ENCODE results near the gene ARSB. TPM values are rescaled to one million over a fixed set of nuclear protein-coding genes. Genes with fewer than 3 reads are reported as not detected.
"Not testable (repeated sequence)": the region's sequence is repeated elsewhere in the genome, so short reads cannot be mapped to it uniquely, and the experiment has no call there.

Gene ARSB
- total RNA-seq, 1 donor from 2014 or later, result 32.4 TPM

- DNase-seq (ENCODE audit: low read depth), result no peak
Observed at GRCh38 chr5:78956901-78957300, 28.2 kb downstream of the ARSB start.

DNA sequence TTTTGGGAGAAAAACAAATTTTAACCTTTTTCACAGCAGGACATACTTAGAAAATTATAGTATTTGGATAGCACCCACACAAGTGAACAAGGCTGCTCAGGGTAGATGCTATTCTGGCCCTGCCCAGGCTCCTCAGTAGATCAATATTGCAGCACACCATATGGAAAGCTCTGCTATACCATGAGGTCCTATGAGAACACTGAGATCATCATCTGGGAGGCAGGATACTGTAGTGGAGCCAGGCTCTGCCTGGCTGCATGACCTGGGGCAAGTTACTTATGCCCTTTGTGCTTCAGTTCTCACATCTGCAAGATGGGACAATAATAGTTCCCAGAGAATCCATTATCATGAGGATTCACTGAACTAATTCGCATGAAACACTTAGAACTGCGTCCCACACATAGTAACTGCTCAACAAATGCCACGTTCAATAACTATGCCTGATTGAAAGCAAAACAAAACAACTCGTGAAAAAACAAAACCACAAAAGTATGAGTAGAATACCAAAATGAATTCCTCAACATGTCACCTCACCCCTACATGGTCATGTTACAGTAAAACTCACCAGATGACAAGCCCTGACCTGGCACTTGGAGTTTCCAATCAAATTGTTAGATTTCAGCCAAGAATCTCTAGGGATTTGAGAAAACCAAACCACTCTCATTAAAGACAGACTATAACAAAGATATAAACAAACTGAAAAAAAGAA lies 31.9 kb downstream of the ARSB start:
- peak; percentile 49 for DNase-seq (ENCODE audit: low read depth)

- no peak for DNase-seq (ENCODE audit: low read depth)
Observed at GRCh38 chr5:78930721-78931120, 54.4 kb downstream of the ARSB start.

GRCh38 chr5:78929833-78930232 lies 55.3 kb downstream of the ARSB start:
- no peak for DNase-seq (ENCODE audit: low read depth)

DNA sequence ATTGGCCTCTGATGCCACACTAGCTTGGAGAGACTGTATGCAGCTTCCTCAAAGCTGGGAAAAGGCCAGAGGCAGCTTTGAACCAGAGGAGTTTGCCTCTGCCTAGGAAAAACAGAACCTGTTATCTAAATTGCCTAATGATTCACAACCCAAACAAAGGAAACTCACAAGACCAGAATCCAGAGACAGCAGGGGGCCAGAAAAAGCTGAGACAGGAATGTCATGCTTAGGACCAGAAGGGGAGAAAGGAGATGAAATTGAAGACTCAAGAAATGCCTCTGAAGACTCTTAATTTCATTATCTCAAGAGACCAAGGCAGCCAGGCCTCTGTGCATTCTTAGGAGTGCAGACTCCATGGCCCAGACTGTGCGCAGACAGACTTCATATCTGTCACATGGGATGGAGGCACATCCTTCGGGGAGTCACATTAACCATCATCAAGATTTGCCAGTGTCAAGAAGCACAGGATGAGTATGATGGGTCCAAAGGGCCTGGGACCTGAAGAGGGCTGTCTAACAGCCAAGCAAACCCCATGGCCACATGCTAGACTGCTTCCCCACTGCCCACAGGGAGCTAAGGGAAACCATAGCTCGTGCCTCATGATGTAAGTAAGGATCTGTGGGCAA lies 57.3 kb downstream of the ARSB start:
- no peak for DNase-seq (ENCODE audit: low read depth)

GRCh38 chr5:78926252-78926651 lies 58.9 kb downstream of the ARSB start:
- DNase-seq (ENCODE audit: low read depth), result no peak

DNA sequence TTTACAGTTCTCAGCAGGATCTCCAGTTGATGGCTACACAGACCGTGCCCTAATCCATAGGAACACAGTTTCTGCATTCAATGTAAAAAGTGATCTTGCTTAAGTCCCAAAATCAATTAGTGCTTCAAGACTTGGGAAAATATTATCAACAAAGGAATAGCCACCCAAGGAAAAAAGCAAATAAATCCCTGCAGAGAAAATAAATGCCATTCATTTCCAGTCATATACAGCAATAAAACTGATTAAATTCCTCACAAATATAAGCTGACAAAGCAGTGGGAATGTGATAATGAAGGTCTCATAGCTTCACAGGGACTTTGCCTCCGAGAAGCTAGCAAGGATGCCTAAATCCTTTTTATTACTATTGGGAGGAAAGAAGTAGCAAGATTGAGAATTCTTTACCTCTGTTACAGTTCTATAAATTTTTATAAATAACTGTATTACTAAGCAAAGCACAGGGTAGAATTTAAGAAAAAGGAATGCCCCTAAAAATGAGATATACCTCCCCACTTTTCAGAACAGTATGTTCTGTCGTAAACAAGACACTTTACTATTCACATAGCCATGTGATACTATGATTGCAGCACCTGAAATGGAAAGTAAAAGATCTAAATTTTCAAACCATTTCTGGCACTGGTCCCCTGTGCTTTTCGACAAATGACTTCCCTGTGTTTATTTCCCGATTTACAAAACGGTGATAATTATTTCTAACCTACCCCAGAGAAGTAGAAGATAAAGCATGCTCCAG lies 59.8 kb downstream of the ARSB start:
- DNase-seq (ENCODE audit: low read depth), result no peak

GRCh38 chr5:78923622-78923970 lies 61.5 kb downstream of the ARSB start:
- no peak for DNase-seq (ENCODE audit: low read depth)

DNA sequence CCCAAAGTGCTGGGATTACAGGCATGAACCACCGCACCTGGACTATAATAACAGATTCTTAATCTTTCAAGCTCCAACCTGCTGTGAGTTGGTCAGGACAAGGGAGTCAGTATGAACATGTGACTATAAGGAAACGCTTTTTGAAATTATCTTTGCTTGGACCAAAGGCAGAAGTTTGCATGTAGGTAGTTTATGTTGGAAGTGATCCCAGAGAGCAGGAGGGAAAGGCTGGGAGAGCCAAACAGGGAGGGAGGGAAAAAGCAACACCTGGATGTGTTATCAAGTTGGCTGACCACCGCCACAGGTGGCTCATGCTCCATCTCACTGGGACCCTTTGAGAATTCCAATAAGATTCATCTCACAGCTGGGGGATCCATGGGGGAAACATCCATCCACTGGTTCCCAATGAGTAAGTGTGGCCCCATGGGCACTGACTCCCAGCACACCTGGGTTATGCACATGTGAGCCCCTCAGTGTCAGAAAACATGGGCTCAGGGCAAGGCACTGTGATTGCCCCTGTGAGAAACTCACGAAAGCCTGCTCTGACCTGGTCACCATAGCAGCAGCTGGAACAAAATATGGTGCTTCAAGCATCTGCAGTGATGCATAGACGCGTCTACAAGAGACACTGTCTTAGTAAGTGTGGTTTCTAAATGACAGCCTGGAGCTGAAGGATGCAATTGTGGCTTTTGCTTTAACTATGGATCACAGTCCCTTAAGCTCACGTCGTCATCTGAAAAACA lies 62.1 kb downstream of the ARSB start:
- no peak for DNase-seq (ENCODE audit: low read depth)

DNA sequence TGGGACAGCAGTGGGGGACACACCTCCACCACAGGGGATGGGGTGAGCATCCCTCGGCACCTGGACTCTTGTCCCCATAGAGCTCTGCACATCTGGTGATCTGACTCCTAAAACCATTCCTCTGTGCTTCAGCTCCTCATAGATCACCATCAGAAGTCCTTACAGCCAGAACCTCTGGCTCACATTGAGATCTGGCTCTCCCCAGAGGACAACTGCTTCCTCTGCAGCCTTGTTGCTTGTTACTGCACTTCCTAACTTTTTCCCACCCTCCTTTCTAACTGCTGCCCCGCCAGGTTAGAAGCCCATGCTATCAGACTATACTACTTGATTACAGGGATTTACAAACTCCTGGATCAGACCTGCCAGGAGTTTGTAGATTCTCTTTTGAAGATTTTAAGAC lies 64.5 kb downstream of the ARSB start:
- DNase-seq (ENCODE audit: low read depth), result peak; percentile 55

DNA sequence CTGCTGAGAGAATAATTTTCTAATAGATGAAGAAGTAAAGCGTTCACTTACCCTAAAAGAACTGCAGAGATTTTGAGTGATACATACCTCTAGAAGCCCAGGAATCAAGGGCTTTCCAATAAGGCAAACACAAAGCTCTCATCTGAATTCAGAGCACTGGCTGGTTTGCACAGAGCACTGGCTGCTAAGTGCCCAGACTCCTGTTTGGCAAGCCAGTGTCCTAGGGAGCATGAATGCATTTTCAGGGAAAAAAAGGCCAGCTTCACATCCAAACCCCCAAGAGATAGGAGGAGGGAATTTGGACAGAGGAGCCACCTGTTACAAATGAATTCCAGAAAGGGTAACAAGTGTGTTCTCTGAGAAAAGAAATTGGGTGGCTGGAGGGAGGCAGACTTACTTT lies 65.3 kb downstream of the ARSB start:
- no peak for DNase-seq (ENCODE audit: low read depth)

DNA sequence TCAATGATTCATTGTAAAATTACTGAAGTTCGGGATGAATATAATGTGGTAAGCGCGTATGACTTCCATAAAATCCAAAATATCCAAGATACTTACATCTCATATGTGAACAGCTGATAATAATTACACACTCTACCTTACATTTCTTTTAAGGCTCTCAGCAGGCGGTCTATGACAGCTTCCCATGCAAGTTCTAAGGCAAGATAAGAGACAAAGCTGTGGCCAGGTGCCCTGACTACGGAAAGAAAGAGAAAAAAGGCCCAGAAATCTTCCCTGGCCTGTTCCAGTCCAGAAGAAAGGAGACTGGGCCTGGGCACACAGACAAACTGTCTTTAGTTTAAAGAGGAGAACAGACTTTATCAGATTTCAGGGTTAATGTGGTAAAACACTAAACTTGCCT lies 69.1 kb downstream of the ARSB start:
- no peak for DNase-seq (ENCODE audit: low read depth)

GRCh38 chr5:78915170-78915569 lies 69.9 kb downstream of the ARSB start:
- no peak for DNase-seq (ENCODE audit: low read depth)

DNA sequence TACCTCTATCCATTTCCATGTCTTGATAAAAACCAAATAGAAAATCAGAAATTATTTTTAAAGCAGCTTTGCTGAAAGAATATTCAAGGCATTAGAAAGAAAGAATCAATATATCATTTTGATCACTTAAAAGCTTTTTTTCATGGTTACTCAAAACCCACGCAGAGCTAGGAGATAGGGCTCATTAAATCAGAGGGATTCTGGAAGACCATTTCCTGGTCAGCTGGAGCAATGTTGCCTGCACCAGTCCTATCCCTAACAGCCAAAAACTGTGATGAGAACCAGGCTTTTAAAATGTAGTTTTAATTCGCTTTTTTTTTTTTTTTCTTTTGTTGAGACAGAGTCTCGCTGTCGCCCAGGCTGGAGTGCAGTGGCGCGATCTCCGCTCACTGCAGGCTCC lies 72.3 kb downstream of the ARSB start:
- DNase-seq (ENCODE audit: low read depth), result no peak

GRCh38 chr5:78912085-78912771 lies 72.9 kb downstream of the ARSB start:
- DNase-seq (ENCODE audit: low read depth), result no peak

DNA sequence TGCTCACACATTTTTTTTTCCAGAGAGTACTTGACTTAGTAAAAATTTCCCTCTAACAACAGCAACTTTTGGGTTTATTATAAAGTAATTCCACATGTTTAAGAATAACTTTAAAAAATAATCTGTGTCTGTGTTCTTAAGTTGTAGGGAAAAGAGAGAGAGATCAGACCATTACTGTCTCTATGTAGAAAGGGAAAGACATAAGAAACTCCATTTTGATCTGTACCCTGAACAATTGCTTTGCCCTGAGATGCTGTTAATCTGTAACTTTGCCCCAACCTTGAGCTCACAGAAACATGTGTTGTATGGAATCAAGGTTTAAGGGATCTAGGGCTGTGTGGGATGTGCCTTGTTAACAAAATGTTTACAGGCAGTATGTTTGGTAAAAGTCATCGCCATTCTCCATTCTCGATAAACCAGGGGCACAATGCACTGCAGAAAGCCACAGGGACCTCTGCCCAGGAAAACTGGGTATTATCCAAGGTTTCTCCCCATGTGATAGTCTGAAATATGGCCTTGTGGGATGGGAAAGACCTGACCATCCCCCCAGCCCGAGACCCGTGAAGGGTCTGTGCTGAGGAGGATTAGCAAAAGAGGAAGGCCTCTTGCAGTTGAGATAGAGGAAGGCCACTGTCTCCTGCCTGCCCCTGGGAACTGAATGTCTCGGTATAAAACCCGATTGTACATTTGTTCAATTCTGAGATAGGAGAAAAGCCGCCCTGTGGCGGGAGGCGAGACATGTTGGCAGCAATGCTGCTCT lies 75.7 kb downstream of the ARSB start:
- not testable (repeated sequence) for DNase-seq (ENCODE audit: low read depth)

DNA sequence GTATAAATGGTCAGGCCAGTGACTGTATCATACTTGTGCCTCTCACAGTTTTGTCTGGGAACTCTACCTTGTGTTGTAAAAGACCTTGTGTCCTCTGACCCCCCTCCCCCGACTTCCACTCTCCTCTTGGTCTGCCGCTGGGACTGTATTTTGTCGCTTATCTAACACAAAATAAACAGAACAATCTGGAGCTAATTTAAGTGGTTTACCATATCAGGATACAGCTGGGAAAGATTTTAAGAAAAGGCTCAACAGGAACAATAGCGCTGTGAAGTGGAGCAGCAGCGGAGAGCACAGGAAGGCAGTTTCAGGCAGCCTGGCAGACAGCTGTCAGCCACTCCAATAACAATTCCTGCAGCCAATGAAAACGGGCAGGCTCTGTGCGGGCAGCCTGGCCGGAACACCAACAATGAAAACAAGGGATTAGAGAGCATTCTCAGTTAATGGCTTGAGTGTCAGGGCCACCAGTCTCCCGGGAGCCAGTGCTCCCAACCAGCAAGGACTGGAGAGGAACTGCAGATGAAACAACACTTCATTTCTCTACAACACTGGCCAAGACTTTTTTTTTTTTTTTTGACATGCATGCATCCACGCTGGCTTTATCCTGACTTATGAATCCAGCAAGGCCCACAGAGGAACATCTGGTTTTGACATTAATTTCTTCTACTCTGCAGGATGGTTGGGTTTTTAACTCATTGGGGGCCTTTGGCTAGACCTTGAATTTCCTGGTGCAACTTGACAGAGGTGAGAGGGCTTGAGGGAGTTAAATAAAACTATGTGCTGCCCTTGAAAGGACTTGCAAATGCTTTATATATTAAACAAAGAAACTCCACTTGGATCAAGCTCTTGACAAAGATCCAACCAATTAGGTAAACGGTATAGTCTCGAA lies 76.7 kb downstream of the ARSB start:
- peak; percentile 95 for DNase-seq (ENCODE audit: low read depth)

- peak; percentile 96 for DNase-seq (ENCODE audit: low read depth)
Observed at GRCh38 chr5:78907255-78907891, 77.7 kb downstream of the ARSB start.
